ENCODE data around the gene SPOCK1. TPM values are rescaled to one million over a fixed set of nuclear protein-coding genes. Genes with fewer than 3 reads are reported as not detected.

Gene SPOCK1
- total and polyA plus RNA-seq, 9 of the 15 experiments (the other 6 are each of a cell fraction or from before 2014, with no cell fraction given) = 0.01 to 0.35 (median 0.04) TPM; not detected in 6

GRCh38 chr5:137533963-137534362, 34.8 kb upstream of the SPOCK1 start:
- TF ChIP-seq ATF1 (CRISPR knock-in tag; IDR thresholded peaks at IDR 0.05) = no peak
- TF ChIP-seq ATF1 (tag; IDR thresholded peaks at IDR 0.05) = no peak
- no peak for TF ChIP-seq ZFP30 (CRISPR knock-in tag; IDR thresholded peaks at IDR 0.05; ENCODE audit: borderline replicate concordance)
- no peak for TF ChIP-seq USF1 (CRISPR knock-in tag; IDR thresholded peaks at IDR 0.05)
- no peak for TF ChIP-seq NKRF (IDR thresholded peaks at IDR 0.05; ENCODE audit: borderline replicate concordance)
- no peak for TF ChIP-seq CCNT2 (IDR thresholded peaks at IDR 0.05; ENCODE audit: borderline replicate concordance, extremely low read depth, insufficient read length, low read depth, low read length)
- TF ChIP-seq ZNF511 (CRISPR knock-in tag; IDR thresholded peaks at IDR 0.05) = no peak
- no peak for TF ChIP-seq SMC3 (conservative IDR thresholded peaks at IDR 0.05; ENCODE audit: insufficient read depth, low read depth, low read length)
- no peak for TF ChIP-seq ZNF384 (IDR thresholded peaks at IDR 0.05; ENCODE audit: low read depth, low read length)
- WGBS (ENCODE audit: insufficient coverage, low coverage, missing lambda C conversion rate) = 3% methylated on average over 5 of the region's 5 CpGs
- in situ Hi-C loops (cut with MboI) = no loop called here

More at GRCh38 chr5:137533963-137534362, 34.8 kb upstream of the SPOCK1 start:
- DNase-seq (ENCODE audit: extremely low read depth in 1 of 4, low spot score in 3 of 4) (no peak), FAIRE-seq (no peak), ATAC-seq (no peak)
- Histone ChIP-seq H3K36me3 (ENCODE audit: control insufficient read depth, insufficient read depth, low read length) (no peaks in the 10 kb centered on the region), H3K27ac (ENCODE audit: extremely low read depth, low read depth, low read length) (no peak overlapping the region), H3K4me3 (no peak overlapping the region), H3K4me2 (ENCODE audit: insufficient read depth, low read length) (no peak overlapping the region), H3K27me3 (ENCODE audit: control insufficient read depth in 2 of 2, insufficient read depth in 2 of 2, low read length in 2 of 2) (no peaks in the 10 kb centered on the region), H3K9ac (ENCODE audit: insufficient read depth in 1 of 2, low read depth in 2 of 2, low read length in 2 of 2) (no peak overlapping the region), H2AFZ (ENCODE audit: low read depth, low read length) (no peak overlapping the region), H3K9me1 (ENCODE audit: control insufficient read depth, insufficient read depth, low read length) (no peaks in the 10 kb centered on the region), H3K4me1 (replicated peaks in 1 of 2; ENCODE audit: control insufficient read depth in 2 of 2, insufficient read depth in 2 of 2, low read length in 2 of 2) (no peaks in the 10 kb centered on the region), H3K9me3 (replicated peaks; ENCODE audit: control insufficient read depth, insufficient read depth, low read depth, low read length) (no peaks in the 10 kb centered on the region), H3K79me2 (ENCODE audit: control insufficient read depth, insufficient read depth, low read length) (no peaks in the 10 kb centered on the region), H4K20me1 (replicated peaks; ENCODE audit: control insufficient read depth, insufficient read depth, low read length) (no peaks in the 10 kb centered on the region)
- no TSS peak for BruUV-seq (replicated peaks)
- intact Hi-C loops (cut with micrococcal nuclease) = no loop called here
- CTCF ChIA-PET (ENCODE audit: low intra/inter-chr PET ratio) = no interaction called here
- POLR2A ChIA-PET = no interaction called here
